NB4 (cell line): Measurements from ENCODE around the gene IRX4.

Experiments used
- POLR2A ChIP-seq: IDR thresholded peaks from 2 replicates; pipeline ENCODE4 v1.6.1; 2011; ENCODE audit warnings: mild to moderate bottlenecking; ENCODE audit not compliant: insufficient read length; ENCODE audit errors: extremely low read depth
- TF ChIP-seq, protein P1 (sequence below): IDR thresholded peaks from one replicate; pipeline ENCODE4 v1.5.1; 2012; ENCODE audit warnings: low read depth, low read length

DNA sequence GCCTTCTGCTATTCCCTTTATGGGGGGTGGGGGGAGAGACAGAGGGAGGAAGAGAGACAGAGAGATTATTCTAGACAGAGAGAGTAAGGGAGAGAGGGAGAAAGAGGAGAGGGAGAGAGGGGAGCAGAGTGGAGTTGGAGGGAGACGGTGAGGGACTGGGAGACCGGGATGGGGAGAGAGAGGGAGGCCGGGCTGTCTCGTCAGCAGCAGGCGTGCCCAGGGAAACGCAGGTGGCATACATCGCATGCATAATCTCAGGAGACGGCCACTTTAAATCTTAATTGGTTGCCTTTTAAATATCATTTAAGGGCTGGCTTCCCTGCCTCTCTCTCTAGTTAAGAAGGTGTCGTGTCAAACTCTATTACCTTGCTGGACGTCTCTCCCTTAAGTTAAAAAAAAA, 8.4 kb downstream of the IRX4 start:
- TF ChIP-seq, protein P1, sequence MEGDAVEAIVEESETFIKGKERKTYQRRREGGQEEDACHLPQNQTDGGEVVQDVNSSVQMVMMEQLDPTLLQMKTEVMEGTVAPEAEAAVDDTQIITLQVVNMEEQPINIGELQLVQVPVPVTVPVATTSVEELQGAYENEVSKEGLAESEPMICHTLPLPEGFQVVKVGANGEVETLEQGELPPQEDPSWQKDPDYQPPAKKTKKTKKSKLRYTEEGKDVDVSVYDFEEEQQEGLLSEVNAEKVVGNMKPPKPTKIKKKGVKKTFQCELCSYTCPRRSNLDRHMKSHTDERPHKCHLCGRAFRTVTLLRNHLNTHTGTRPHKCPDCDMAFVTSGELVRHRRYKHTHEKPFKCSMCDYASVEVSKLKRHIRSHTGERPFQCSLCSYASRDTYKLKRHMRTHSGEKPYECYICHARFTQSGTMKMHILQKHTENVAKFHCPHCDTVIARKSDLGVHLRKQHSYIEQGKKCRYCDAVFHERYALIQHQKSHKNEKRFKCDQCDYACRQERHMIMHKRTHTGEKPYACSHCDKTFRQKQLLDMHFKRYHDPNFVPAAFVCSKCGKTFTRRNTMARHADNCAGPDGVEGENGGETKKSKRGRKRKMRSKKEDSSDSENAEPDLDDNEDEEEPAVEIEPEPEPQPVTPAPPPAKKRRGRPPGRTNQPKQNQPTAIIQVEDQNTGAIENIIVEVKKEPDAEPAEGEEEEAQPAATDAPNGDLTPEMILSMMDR: no peak
- no peak for TF ChIP-seq POLR2A
